ENCODE results near the gene PDP2.

- TF ChIP-seq CTCF (IDR thresholded peaks at IDR 0.05; ENCODE audit: low read depth, low read length) = no peak
- no peak for TF ChIP-seq EZH2phosphoT487 (IDR thresholded peaks at IDR 0.05; ENCODE audit: low read depth)
These were observed 30.8 kb downstream of the PDP2 start for GRCh38 chr16:66911112-66911511.
